GM08714 (cell line): ENCODE results near the gene GNA15.
"Not testable (repeated sequence)": the region's sequence is repeated elsewhere in the genome, so short reads cannot be mapped to it uniquely, and the experiment has no call there.

ENCODE experiments used
- H3K4me3 ChIP-seq: fragments of 200-500 bp; sonication (Bioruptor generic); 2 replicates; pipeline ENCODE4 v1.5.1; 2014; ENCODE audit warnings: mild to moderate bottlenecking, low read length, inconsistent platforms
- ZNF274 ChIP-seq: IDR thresholded peaks from 2 replicates; pipeline ENCODE4 v1.6.1; 2012; ENCODE audit warnings: mild to moderate bottlenecking, low read depth, low read length

Gene GNA15

DNA sequence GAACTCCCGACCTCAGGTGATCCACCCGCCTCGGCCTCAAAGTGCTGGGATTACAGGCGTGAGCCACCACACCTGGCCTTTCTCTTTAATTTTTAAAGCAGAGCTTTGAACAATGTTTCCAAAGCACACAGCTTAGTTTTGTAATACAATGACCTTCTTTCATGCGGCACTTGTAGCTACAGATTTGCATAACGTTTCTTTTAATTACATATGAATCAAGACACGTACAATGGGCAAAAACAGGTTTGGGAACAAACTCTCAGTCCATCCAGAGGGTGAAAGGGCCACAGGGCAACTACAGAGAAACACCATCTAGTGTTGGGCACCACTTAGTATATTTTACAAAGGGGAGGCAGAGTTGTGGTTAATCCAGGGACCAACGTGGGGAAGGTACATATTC, 23.7 kb downstream of the GNA15 start:
- no peak for TF ChIP-seq ZNF274
- no peak overlapping the region for H3K4me3 ChIP-seq

DNA sequence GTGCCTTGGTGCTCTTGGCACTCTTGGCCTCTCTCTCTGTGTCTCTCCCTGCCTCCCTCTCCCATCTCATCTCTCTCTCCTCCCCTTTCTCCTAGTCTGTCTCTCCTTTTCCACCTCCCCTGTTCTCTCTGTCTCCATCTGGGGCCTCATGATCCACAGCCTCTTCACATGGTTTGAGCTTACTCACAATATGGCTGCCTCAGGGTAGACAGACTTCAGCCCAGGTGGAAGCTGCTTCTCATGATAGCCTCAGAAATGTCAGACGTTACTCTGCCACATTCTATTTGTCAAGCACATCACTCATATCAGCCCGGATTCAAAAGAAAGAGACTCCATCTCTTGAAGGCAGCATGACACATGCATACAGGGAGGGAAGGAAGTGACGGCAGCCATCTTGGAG, 24.4 kb downstream of the GNA15 start:
- H3K4me3 ChIP-seq, result no peak overlapping the region
- TF ChIP-seq ZNF274, result no peak

DNA sequence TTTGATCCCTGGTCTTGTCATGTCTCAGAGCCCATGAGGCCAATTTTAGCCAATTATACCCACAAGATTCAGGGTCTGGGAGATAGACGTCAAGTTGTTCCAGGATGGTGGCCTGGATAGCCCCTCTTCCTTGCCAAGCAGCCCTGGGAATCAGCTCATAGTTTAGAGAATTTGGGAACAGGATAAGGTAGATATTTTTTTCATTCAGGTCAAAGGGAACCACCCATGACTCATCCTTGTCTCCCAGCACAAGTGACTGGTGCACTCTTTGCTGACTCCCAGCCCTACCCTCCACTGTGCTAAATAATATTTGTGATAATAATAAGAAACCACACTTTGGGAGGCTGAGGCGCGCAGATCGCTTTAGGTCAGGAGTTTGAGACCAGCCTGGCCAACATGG, 25.6 kb downstream of the GNA15 start:
- TF ChIP-seq ZNF274, result no peak
- no peak overlapping the region for H3K4me3 ChIP-seq

DNA sequence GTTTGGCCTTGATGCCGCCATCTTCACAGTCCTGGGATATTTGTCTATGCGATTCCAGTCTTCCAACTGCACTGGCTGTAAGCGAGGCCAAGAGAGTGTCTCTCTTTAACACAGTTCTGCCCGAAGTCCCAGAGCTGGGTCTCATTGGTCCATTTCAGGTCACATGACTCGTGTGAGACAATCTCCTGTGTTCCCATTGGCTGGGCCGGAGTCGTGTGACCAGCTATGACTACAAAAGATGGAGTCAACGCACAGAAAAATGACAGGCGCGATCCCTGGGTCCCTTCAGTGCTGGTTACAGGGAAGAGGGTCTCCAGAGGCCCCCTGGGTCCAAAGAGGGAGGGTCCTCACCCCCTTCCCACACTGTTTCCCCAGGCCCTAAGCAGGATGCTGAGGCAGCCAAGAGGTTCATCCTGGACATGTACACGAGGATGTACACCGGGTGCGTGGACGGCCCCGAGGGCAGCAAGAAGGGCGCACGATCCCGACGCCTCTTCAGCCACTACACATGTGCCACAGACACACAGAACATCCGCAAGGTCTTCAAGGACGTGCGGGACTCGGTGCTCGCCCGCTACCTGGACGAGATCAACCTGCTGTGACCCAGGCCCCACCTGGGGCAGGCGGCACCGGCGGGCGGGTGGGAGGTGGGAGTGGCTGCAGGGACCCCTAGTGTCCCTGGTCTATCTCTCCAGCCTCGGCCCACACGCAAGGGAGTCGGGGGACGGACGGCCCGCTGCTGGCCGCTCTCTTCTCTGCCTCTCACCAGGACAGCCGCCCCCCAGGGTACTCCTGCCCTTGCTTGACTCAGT, 26.8 kb downstream of the GNA15 start:
- H3K4me3 ChIP-seq, result no peak overlapping the region
- TF ChIP-seq ZNF274, result no peak

DNA sequence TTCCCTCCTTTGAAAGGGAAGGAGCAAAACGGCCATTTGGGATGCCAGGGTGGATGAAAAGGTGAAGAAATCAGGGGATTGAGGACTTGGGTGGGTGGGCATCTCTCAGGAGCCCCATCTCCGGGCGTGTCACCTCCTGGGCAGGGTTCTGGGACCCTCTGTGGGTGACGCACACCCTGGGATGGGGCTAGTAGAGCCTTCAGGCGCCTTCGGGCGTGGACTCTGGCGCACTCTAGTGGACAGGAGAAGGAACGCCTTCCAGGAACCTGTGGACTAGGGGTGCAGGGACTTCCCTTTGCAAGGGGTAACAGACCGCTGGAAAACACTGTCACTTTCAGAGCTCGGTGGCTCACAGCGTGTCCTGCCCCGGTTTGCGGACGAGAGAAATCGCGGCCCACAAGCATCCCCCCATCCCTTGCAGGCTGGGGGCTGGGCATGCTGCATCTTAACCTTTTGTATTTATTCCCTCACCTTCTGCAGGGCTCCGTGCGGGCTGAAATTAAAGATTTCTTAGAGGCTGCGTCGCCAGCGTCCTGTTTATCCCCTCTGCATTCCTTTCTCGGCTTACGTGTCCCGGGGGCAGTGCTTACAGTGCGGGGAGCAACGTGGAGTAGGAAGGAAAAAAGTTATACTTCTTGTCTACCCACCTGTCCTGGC, 27.5 kb downstream of the GNA15 start:
- no peak for TF ChIP-seq ZNF274
- no peak overlapping the region for H3K4me3 ChIP-seq

DNA sequence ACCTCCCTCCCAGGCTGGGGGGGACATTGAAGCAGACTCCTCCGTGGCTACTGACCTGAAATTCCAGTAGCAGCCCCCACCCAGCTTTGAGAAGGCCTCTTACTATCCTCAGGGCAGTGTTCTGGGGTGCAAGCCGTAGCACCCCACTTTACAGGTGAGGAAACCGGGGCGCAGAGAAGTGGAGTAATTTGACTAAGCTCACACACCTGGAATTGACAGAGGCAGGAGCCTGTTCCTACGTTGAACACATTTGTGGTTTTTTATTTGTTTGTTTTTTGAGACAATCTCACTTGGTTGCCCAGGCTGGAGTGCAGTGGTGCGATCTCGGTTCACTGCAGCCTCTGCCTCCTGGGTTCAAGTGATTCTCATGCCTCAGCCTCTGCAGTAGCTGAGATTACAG, 28.1 kb downstream of the GNA15 start:
- H3K4me3 ChIP-seq, result no peak overlapping the region
- no peak for TF ChIP-seq ZNF274

DNA sequence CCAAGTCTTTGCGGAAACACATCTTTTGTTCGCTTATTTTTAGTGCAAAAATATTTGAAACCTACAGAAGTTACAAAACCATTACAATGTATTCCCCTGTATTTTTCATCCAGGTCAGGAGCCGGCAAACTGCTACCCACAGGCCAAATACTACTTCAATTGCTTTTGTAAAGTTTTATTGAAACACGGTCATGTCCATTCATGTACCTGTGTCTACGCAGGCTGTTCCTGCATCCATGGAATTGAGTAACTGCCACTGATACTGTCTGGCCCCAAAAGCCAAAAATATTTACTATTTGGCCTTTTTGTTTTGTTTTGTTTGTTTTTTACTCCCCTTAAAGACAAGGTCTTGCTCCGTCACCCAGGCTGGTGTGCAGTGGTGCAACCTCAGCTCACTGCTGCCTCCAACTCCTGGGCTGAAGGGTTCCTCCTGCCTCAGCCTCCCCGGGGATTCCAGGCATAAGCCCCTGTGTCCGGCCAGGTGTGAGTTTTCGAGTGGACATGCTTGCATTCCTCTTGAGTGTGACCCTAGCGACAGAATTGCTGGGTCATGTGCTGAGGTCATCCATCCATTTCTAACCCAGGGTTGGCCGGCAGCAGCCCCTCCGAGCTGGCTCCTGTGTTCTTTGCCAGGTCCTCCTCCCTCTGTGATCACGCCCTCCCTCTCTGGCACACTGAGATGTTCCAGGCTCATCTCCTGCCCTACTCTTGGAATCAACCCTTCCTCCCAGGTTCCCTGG, 31.9 kb downstream of the GNA15 start:
- no peak overlapping the region for H3K4me3 ChIP-seq
- TF ChIP-seq ZNF274, result no peak

DNA sequence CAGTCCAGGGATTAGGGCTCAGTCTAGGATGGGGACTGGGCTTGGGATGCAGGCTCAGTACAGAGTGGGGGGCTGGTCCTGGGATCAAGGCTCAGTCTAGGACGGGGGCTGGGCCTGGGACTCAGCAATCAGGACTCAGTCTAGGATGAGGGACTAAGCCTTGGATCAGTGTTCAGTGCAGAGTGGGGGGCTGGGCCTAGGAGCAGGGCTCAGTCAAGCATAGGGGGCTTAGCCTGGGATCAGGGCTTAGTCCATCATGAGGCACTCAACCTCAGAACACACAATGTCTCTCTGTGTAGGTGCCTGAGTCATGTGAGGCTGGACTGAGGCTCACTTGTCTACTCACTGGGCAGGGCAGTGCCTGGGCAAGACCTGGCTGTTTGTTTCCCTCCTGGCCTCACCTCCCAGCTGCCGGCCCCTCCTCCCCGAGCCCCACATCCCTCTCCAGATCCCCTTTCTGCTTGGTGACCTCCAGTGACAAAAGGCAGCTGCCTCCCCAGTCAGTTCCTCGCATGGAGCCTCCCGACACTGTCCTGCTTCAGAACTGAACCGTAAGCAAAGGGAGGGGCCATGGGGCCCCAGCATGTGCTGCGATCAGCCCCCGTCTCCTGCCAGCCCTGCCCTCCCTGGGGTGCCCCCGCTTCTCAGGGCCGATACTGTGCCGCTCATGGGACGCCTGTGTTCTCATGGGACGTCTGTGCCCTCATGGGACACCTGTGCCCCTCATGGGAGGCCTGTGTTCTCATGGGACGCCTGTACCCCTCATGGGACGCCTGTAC, 36.2 kb downstream of the GNA15 start:
- TF ChIP-seq ZNF274, result no peak
- H3K4me3 ChIP-seq, result no peak overlapping the region

DNA sequence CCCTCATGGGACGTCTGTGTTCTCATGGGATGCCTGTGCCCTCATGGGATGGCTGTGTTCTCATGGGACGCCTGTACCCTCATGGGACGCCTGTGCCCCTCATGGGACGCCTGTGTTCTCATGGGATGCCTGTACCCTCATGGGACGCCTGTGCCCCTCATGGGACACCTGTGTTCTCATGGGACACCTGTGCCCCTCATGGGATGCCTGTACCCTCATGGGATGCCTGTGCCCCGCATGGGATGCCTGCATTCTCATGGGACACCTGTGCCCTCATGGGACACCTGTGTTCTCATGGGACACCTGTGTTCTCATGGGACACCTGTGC, 36.8 kb downstream of the GNA15 start:
- H3K4me3 ChIP-seq, result not testable (repeated sequence)

DNA sequence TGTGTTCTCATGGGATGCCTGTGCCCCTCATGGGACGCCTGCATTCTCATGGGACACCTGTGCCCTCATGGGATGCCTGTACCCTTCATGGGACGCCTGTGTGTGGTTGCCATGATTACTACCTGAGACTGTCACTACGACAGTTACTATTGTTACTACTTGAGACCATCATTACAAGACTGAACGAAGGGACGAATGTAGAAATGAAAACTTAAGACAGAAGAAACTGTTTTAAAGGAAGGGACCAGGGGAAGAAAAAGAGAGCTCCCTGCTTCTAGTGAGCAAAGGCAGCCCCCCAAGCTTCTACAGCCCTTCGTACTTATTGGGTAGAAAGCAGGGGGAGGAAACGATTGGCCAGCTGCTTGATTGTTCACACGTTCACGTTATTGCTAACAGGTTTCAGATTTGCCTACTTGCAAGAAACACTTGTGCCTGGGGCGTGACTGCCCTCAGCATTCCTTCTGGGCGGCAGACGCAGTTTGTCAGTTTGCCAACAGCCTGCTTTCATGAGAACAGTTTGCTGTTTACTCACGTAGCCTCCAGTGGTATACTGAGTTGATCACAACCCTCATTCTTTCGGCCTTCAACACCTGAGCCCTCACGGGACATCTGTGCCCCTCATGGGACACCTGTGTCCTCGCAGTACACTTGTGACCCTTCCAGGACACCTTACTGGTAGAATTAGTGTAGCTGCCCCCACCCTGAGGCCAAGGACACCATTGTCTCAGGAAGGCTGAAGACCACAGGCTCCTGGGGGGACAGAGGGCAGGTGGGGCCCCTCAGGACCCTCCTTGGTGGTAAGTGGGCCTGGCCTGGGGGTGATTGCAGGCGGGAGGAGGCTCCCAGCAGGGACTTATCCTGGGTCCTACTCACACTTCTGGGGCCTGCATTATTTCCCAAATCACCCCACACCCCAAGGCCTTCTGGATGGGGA, 40.2 kb downstream of the GNA15 start:
- H3K4me3 ChIP-seq, result peak overlapping the region; percentile 5; the same call in 1 of the 2 replicates
- no peak for TF ChIP-seq ZNF274

DNA sequence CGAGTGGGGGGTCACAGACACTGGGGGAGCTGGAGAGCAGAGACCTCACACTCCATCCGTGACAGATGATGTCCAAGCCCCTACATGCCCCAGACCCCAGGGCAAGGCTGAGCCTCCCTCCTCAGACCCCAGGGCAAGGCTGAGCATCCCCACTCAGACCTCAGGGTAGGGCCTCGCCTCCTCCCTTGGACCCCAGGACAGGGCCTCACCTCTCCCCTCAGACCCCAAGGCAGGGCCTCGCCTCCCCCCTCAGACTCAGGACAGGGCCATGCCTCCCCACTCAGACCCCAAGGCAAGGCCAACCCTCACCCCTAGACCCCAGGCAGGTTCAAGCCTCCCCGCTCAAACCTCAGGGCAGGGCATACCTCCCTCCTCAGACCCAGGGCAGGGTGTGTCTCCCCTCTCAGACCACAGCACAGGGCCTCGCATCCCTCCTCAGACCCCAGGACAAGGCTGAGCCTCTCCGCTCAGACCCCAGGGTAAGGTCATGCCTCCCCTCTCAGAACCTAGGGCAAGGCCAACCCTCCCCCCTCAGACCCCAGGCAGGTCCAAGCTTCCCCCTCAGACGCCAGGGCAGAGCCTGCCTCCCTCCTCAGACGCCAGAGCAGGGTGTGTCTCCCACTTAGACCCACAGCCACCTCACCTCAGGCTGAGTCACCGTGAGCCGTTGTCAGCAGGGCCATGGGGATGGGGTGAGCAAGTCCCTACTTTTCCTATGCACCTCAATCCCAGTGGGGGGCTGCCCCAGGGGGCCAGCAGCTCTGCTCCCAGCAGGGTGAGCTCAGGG, 41.1 kb downstream of the GNA15 start:
- TF ChIP-seq ZNF274, result no peak
- peak overlapping the region; percentile 5; the same call in 1 of the 2 replicates for H3K4me3 ChIP-seq

DNA sequence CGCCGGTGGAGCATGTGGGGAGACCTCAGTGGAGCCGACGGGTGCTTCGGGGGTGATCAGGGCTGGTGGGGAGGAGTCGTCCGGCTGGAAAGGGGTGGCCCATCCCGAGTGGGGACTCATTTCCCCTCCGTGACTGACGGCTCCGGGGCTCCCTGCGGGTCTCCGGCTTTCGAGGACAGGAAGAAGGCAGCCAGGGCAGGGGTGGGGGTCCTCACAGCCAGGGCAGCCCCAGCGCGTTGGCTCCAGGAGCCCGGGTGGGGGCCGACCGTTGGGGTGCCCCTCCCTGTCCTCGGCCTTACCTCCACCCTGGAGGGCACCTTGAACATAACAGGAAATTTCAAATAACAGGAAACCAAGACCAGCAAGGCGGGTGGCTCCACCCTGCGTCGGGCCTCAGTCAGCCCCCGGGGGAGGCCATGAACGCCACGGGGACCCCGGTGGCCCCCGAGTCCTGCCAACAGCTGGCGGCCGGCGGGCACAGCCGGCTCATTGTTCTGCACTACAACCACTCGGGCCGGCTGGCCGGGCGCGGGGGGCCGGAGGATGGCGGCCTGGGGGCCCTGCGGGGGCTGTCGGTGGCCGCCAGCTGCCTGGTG, 42.6 kb downstream of the GNA15 start, which contains the start of gene S1PR4:
Gene S1PR4 (plus strand): TSS at position 393 of the 596 bp plus-strand sequence. CDS start 24 bp downstream, at position 417.
- peak within 1 kb of the TSS; percentile 66; the same call in 1 of the 2 replicates for H3K4me3 ChIP-seq
- no peak for TF ChIP-seq ZNF274
